ENCODE results near the gene MOB4.
"Not testable (repeated sequence)": the region's sequence is repeated elsewhere in the genome, so short reads cannot be mapped to it uniquely, and the experiment has no call there.

Gene MOB4

GRCh38 chr2:197514754-197515153 lies 1.1 kb upstream of the MOB4 start:
- no peak for DNase-seq

- DNase-seq = no peak
Observed at GRCh38 chr2:197515315-197515738, 539 bp upstream of the MOB4 start.

- no peak for DNase-seq
Observed at GRCh38 chr2:197516393-197516761, 511 bp downstream of the MOB4 start.

GRCh38 chr2:197517150-197517549 lies 1.3 kb downstream of the MOB4 start:
- no peak for DNase-seq

- DNase-seq = no peak
Observed at GRCh38 chr2:197538412-197538811, 22.5 kb downstream of the MOB4 start.

GRCh38 chr2:197539734-197540133 lies 23.9 kb downstream of the MOB4 start:
- DNase-seq = no peak

GRCh38 chr2:197543206-197543605 lies 27.3 kb downstream of the MOB4 start:
- DNase-seq = no peak

GRCh38 chr2:197547163-197547900 lies 31.5 kb downstream of the MOB4 start:
- no peak for DNase-seq

- DNase-seq = no peak
Observed at GRCh38 chr2:197548582-197548981, 32.7 kb downstream of the MOB4 start.

GRCh38 chr2:197551260-197551659 lies 35.4 kb downstream of the MOB4 start:
- not testable (repeated sequence) for DNase-seq

- DNase-seq = no peak
Observed at GRCh38 chr2:197555467-197555866, 39.6 kb downstream of the MOB4 start.

GRCh38 chr2:197556456-197556855 lies 40.6 kb downstream of the MOB4 start:
- no peak for DNase-seq

- DNase-seq = no peak
Observed at GRCh38 chr2:197558393-197558792, 42.5 kb downstream of the MOB4 start.

- no peak for DNase-seq
Observed at GRCh38 chr2:197559681-197560080, 43.8 kb downstream of the MOB4 start.

GRCh38 chr2:197560146-197560665 lies 44.3 kb downstream of the MOB4 start:
- DNase-seq = no peak

- no peak for DNase-seq
Observed at GRCh38 chr2:197571627-197572271, 55.9 kb downstream of the MOB4 start.

- DNase-seq = no peak
Observed at GRCh38 chr2:197573608-197574007, 57.7 kb downstream of the MOB4 start.

GRCh38 chr2:197575987-197576386 lies 60.1 kb downstream of the MOB4 start:
- no peak for DNase-seq

- DNase-seq = no peak
Observed at GRCh38 chr2:197576631-197577030, 60.8 kb downstream of the MOB4 start.

- no peak for DNase-seq
Observed at GRCh38 chr2:197577446-197577845, 61.6 kb downstream of the MOB4 start.

GRCh38 chr2:197578294-197578693 lies 62.4 kb downstream of the MOB4 start:
- DNase-seq = not testable (repeated sequence)

GRCh38 chr2:197580166-197580565 lies 64.3 kb downstream of the MOB4 start:
- DNase-seq = not testable (repeated sequence)

- DNase-seq = not testable (repeated sequence)
Observed at GRCh38 chr2:197587255-197587654, 71.4 kb downstream of the MOB4 start.

GRCh38 chr2:197591339-197592072 lies 75.6 kb downstream of the MOB4 start:
- DNase-seq = no peak
